T-helper 1 cell treated with Interleukin-12 subunit alpha and Interleukin-12 subunit beta and Interleukin-4 antibody, amounts not matched to agents 30 ng/mL and 1 ng/mL, for 36 hours (primary cell): Measurements from ENCODE around the gene FAM241A. TPM values are rescaled to one million over a fixed set of nuclear protein-coding genes. Genes with fewer than 3 reads are reported as not detected.
"Not testable (repeated sequence)": the region's sequence is repeated elsewhere in the genome, so short reads cannot be mapped to it uniquely, and the experiment has no call there.

Experiments used
- intact Hi-C: fragments of 100-400 bp; cut with micrococcal nuclease; formaldehyde crosslinking; loops from one replicate; pipeline ENCODE4 v1.15.1; 2024
- total RNA-seq: library from RNA; stranded (reverse); gene quantifications from 2 replicates; pipeline ENCODE4 v1.2.3, GENCODE V29; 2022

Gene FAM241A
- 2.0 and 2.2 TPM in 2 replicates for total RNA-seq

DNA sequence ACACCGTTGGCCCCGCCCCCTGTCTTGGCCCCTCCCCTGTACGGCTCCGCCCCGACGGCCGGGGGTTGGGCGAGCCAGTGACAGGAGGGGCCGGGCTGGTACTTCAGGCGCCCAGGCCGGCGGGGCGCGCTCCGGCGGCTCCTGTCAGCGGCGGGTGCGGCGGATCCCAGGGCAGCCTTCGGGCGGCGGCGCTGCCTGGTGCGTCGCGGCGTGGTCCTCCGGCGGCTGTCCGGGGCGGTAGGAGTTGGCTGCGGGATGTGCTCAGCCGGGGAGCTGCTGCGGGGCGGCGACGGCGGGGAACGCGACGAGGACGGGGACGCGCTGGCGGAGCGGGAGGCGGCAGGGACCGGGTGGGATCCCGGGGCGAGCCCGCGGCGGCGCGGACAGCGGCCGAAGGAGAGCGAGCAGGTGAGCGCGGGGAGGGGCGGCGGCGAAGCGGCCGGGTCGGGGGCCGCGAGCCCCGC lies at the start of gene FAM241A:
TSS of gene FAM241A (plus strand) at position 129 of the 464 bp plus-strand sequence. CDS start at position 256, 127 bp downstream.
- intact Hi-C loops, result loop anchor here (1.0 to 10.0 kb wide), 5 partner anchors 26 to 1399 kb away; partner anchors contain the start of genes AP1AR and LARP7

DNA sequence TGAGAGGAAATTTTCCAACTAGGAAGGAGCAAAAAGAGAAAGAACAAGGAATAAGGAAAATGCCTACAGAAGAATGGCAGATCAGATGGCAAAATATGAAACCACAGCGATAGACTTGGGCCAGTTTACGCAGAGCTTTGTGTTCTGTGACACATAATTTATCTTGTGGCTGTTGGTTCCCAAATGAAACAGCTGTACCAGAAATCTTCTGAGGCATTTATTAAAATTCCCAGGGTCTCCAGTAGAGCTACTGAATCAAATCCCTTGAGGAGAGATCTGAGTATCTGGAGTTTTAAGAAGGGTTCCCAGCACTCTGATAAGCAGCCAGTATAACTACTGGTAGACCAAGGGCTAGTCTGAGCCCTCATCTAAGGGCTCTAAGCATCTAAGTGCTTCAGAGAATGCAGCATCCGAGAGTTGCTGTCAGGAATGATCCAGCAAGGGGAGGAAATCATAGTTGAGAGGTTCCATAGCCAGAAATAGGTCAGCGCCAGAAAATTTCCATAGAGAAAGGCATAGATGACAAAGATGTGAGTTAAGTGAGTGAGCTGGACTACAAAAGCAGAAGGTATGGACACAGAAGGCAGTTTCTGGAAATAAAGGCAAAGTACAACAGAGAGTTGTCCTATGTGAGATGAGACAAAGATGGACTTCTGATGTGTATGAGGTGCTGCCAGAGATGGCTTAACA lies 46.3 kb upstream of the FAM241A start:
- intact Hi-C loops, result loop anchor here (1.0 kb wide), 8 partner anchors 47 to 538 kb away; partner anchors contain the start of gene LARP7

GRCh38 chr4:112099701-112100297 lies 45.5 kb upstream of the FAM241A start:
- intact Hi-C loops, result loop anchor here (1.0 to 2.0 kb wide), 9 partner anchors 47 to 663 kb away; partner anchors contain the start of gene LARP7

DNA sequence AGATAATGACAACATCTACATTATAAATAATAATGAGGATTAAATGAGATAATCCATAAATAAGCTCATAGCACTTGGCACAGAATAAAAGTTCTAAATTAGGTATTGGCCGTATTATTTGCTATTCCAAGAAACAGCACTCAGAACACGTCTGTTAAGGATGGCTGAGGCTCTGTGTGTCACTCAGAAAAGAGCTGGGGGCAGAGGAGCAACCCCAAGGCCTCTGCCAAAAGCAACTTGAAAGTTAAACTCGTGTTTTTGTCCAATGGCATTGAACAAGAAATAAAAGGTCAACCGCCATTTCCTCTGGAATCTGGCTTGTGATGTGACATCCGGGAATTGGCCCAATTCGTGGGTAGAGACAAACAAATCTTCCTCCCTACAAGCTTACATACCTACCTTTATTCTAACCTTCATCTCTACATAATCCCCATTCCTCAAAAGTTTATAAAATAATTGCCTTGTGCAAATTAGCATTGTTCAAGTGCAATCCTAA lies 42.3 kb upstream of the FAM241A start:
- intact Hi-C loops, result no loop called here

DNA sequence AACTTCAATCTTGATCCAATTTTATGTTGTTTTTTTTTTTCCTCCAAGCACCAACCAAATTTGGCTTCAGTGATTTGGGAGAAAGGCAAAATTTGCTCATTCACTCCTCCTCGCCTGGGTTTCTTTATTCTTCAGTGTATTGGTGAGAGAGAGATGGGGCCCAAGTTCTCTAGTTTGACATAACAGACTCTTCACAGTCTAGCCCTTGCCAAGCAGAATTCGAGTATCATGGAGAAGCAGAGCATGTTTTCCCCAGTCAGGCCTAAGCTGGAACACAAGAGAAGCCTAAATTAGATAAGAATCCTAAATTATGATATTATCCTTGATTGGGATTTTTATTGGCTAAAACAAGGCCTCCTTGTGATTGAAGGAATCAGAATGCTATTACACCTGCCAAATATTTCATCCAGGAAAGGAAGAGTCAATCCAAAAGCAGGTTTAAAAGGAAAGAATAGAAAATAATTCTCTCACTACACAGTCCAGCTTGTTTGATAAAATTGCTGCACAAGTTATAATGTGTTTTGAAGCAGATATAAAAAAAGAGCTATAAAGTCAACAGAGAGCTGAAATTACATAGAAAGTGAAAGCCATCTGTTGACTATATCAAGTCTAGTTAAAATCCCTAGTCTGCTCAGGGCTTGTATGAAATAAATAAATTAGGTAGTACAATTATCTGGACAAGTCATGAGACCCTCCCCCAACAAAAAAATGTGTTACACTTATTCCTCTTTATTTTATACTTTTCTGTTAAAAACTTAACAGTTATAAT lies 39.9 kb upstream of the FAM241A start:
- intact Hi-C loops, result no loop called here

- intact Hi-C loops, result loop anchor here (1.0 kb wide), 1 partner anchor 10 kb away; no protein-coding TSS in a partner anchor
Observed at GRCh38 chr4:112109360-112110058, 35.7 kb upstream of the FAM241A start.

DNA sequence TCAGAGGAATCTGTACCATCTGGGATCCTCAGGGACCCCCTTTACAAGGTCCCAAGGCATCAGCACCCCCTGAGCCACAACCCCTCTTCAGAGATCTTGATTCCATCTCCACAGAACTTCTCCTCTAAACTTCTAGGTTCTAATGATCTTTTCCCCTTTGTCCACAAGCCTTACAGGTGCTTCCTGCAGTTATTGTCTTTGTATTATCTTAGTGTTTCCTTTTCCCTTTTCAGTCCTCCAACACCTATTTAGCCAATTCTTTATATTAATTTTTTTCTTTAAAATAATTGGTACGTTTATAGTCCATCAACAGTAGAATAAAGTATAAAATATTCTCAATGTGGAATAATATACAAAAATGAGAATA lies 35.2 kb upstream of the FAM241A start:
- intact Hi-C loops, result no loop called here

GRCh38 chr4:112111306-112111705 lies 33.9 kb upstream of the FAM241A start:
- intact Hi-C loops, result no loop called here

GRCh38 chr4:112112095-112112494 lies 33.2 kb upstream of the FAM241A start:
- intact Hi-C loops, result not testable (repeated sequence)

- intact Hi-C loops, result no loop called here
Observed at GRCh38 chr4:112112590-112113170, 32.6 kb upstream of the FAM241A start.

GRCh38 chr4:112113864-112114263 lies 31.4 kb upstream of the FAM241A start:
- intact Hi-C loops, result no loop called here

GRCh38 chr4:112114452-112114851 lies 30.8 kb upstream of the FAM241A start:
- intact Hi-C loops, result no loop called here

DNA sequence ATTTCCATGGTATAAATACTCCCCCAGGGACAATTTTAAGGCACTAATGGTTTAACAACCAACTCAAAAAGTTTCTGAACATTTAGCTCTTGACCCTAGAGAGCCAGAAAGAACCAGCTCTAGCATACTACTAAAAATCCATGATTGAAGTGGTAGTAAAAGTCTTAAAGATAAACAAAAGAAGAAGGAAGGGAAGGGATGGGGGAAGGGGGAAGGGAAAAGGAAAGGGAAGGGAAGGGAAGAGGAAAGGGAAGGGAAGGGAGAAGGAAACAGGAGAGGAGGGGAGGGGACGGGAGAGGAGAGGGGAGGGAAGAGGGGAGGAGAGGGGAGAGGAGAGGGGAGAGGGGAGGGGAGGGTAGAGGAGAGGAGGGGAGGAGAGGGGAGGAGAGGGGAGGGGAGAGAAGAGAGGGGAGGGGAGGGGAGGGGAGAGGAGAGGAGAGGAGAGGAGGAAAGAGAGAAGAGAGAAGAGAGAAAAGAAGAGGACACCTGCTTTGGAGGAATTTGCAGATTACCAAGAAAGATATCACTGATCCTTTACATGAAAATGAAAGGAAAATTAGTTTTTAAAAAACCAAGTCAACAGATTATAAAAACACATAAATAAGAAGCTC lies 26.4 kb upstream of the FAM241A start:
- intact Hi-C loops, result loop anchor here (1.0 kb wide), 7 partner anchors 10 to 1643 kb away; partner anchors contain the start of genes AP1AR, FAM241A and LARP7

- intact Hi-C loops, result loop anchor here (1.0 kb wide), 7 partner anchors 10 to 1643 kb away; partner anchors contain the start of genes AP1AR, FAM241A and LARP7
Observed at GRCh38 chr4:112119353-112119783, 25.9 kb upstream of the FAM241A start.

GRCh38 chr4:112120021-112120420 lies 25.2 kb upstream of the FAM241A start:
- intact Hi-C loops, result no loop called here

- intact Hi-C loops, result no loop called here
Observed at GRCh38 chr4:112125416-112125815, 19.8 kb upstream of the FAM241A start.

DNA sequence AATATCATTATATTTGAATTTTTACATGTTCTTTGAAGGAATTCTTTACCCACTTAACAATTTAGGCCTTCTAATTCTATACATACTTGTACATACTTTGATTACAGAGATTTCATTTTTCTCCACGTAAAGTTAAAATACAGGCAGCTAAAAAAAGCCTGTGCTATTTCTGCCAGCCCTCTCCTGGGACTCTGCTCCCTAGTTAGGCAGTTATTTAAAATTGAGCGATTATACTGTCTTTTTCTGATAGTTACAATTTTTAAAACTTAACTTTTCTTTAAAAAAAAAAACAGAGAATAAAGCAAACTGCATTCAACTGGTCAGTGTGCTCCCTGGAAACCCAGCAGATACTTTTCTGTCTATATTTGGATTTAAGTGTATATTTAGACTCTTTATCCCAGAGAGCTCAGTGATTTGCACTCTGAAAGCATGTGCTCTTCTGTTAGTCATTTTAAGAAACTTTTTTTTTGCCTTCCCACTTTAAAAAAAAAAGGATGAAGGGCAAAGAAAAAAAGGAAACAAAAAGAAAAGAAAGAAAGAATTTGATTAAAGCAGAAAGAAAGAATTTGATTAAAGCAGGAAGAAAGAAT lies 18.1 kb upstream of the FAM241A start:
- intact Hi-C loops, result no loop called here

DNA sequence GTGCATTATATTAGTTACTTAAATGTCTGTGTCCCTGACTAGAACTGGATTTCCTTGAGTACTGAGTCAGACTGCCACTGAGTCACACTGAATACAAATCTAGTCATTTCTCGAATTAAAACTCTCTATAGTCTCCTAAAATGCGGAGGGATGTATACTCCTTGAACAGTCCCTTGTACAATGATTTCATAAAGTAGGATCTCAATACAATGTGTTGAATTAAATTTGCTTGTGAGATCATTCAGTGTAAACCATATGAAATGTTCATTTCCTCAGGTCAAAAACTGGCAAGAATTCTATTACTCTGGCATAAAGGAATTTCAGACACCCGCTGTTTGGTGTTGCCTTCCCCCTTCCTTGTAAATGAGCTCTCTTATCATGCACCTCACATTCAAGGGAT lies 17.5 kb upstream of the FAM241A start:
- intact Hi-C loops, result no loop called here

DNA sequence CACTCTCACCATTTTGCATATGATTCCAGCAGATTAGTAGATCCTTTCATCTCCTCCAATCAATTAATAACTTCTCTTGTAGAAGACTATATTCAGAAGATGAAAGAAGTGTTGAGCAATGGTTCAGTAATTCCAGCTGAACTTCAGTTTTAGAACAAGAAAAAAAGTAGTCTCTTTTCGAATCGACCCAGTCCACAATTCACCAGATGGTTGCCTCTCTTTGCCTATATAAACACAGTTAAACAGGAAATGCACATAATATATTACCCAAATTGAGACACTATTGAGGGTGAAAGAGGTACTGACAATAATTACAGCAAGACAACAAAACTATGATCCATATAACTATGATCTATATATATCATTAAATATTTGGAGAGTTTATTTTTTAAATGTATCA lies 16.8 kb upstream of the FAM241A start:
- intact Hi-C loops, result no loop called here

GRCh38 chr4:112130906-112131305 lies 14.3 kb upstream of the FAM241A start:
- intact Hi-C loops, result no loop called here
